ENCODE data around the gene OR2A7.
"Not testable (repeated sequence)": the region's sequence is repeated elsewhere in the genome, so short reads cannot be mapped to it uniquely, and the experiment has no call there.

DNA sequence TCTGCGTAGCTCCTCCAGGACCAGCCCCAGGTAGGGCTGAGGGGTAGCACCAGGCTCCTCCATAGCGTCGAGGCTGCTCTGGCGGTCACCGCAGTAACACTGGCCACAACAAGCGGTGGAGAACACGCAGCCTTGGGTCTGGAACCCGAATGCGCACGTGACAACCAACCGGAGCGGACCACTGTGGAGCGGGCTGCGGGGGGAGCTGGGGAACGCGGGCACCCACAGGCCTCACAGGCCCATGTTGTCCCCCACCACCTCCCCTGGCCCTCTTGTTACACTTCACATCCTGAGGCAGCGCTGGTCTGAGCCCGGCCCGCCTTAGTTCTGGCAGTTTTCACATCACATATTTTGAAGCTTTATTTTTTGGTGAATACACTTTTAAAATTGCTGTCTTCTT is 4.6 kb upstream of the OR2A7 start, which contains the start of gene CTAGE8:
- TF ChIP-seq, protein P1, sequence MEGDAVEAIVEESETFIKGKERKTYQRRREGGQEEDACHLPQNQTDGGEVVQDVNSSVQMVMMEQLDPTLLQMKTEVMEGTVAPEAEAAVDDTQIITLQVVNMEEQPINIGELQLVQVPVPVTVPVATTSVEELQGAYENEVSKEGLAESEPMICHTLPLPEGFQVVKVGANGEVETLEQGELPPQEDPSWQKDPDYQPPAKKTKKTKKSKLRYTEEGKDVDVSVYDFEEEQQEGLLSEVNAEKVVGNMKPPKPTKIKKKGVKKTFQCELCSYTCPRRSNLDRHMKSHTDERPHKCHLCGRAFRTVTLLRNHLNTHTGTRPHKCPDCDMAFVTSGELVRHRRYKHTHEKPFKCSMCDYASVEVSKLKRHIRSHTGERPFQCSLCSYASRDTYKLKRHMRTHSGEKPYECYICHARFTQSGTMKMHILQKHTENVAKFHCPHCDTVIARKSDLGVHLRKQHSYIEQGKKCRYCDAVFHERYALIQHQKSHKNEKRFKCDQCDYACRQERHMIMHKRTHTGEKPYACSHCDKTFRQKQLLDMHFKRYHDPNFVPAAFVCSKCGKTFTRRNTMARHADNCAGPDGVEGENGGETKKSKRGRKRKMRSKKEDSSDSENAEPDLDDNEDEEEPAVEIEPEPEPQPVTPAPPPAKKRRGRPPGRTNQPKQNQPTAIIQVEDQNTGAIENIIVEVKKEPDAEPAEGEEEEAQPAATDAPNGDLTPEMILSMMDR (IDR thresholded peaks at IDR 0.05; ENCODE audit: low read depth, low read length) = not testable (repeated sequence)
- TF ChIP-seq EZH2phosphoT487 (IDR thresholded peaks at IDR 0.05; ENCODE audit: low read depth) = not testable (repeated sequence)

Measured in OCI-LY3 (cell line).